ENCODE measurements around the gene SLC9B1. TPM values are rescaled to one million over a fixed set of nuclear protein-coding genes. Genes with fewer than 3 reads are reported as not detected.
"Not testable (repeated sequence)": the region's sequence is repeated elsewhere in the genome, so short reads cannot be mapped to it uniquely, and the experiment has no call there.

SLC9B1 gene
- total RNA-seq, 1 donor from 2014 or later: 1.6 TPM

GRCh38 chr4:102869569-102870197, 149.8 kb downstream of the SLC9B1 start:
- Mint-ChIP-seq H3K27ac (peak overlapping the region; percentile 93), H3K27me3 (no peaks in the 10 kb centered on the region), H3K4me1 (ENCODE audit: unreplicated experiment) (peaks cover 19% of the 10 kb centered on the region), H3K36me3 (peaks cover 22% of the 10 kb centered on the region), H3K4me3 (peak overlapping the region; percentile 92), H3K9me3 (no peaks in the 10 kb centered on the region)
- no peak for TF ChIP-seq CTCF (conservative IDR thresholded peaks at IDR 0.05)
- DNase-seq (ENCODE audit: extremely low spot score, unreplicated experiment): no peak

- peaks cover 17% of the 10 kb centered on the region for H3K36me3 Mint-ChIP-seq
- H3K27ac Mint-ChIP-seq: peak within 1 kb of the TSS; percentile 93
- peak; percentile 94 for DNase-seq (ENCODE audit: extremely low spot score, unreplicated experiment)
- no peaks in the 10 kb centered on the region for H3K27me3 Mint-ChIP-seq
- H3K4me3 Mint-ChIP-seq: peak within 1 kb of the TSS; percentile 92
- peaks cover 19% of the 10 kb centered on the region for H3K4me1 Mint-ChIP-seq (ENCODE audit: unreplicated experiment)
- TF ChIP-seq CTCF (conservative IDR thresholded peaks at IDR 0.05): no peak
- no peaks in the 10 kb centered on the region for H3K9me3 Mint-ChIP-seq
These were observed 150.5 kb downstream of the SLC9B1 start, which contains the start of gene CISD2 for GRCh38 chr4:102868781-102869568. Gene CISD2, plus strand, starts transcription at chr4:102868992. Its CDS starts 93 bp downstream, at chr4:102869085.

- no peaks in the 10 kb centered on the region for H3K27me3 Mint-ChIP-seq
- H3K4me1 Mint-ChIP-seq (ENCODE audit: unreplicated experiment): peaks cover 19% of the 10 kb centered on the region
- no peaks in the 10 kb centered on the region for H3K9me3 Mint-ChIP-seq
- DNase-seq (ENCODE audit: extremely low spot score, unreplicated experiment): no peak
- TF ChIP-seq CTCF (conservative IDR thresholded peaks at IDR 0.05): no peak
- peaks cover 11% of the 10 kb centered on the region for H3K36me3 Mint-ChIP-seq
- H3K4me3 Mint-ChIP-seq: peak overlapping the region; percentile 92
- peak overlapping the region; percentile 93 for H3K27ac Mint-ChIP-seq
These were observed 151.2 kb downstream of the SLC9B1 start for GRCh38 chr4:102868153-102868780.

- Mint-ChIP-seq H3K4me3 (peak overlapping the region; percentile 92), H3K27ac (peak overlapping the region; percentile 93), H3K9me3 (no peaks in the 10 kb centered on the region), H3K4me1 (ENCODE audit: unreplicated experiment) (peaks cover 19% of the 10 kb centered on the region), H3K36me3 (peaks cover 8% of the 10 kb centered on the region), H3K27me3 (no peaks in the 10 kb centered on the region)
- TF ChIP-seq CTCF (conservative IDR thresholded peaks at IDR 0.05): no peak
- no peak for DNase-seq (ENCODE audit: extremely low spot score, unreplicated experiment)
These were observed 152.0 kb downstream of the SLC9B1 start for GRCh38 chr4:102867278-102868152.

GRCh38 chr4:102865327-102865726, 154.2 kb downstream of the SLC9B1 start:
- H3K4me3 Mint-ChIP-seq; H3K27me3 Mint-ChIP-seq; H3K9me3 Mint-ChIP-seq; H3K27ac Mint-ChIP-seq; DNase-seq (ENCODE audit: extremely low spot score, unreplicated experiment); H3K4me1 Mint-ChIP-seq (ENCODE audit: unreplicated experiment); H3K36me3 Mint-ChIP-seq: not testable (repeated sequence)
